Measurements from ENCODE around the gene MRPL38. TPM values are rescaled to one million over a fixed set of nuclear protein-coding genes. Genes with fewer than 3 reads are reported as not detected.
"Not testable (repeated sequence)": the region's sequence is repeated elsewhere in the genome, so short reads cannot be mapped to it uniquely, and the experiment has no call there.

Gene MRPL38
- total RNA-seq, 1 experiment from 2014 or later: 112 TPM

DNA sequence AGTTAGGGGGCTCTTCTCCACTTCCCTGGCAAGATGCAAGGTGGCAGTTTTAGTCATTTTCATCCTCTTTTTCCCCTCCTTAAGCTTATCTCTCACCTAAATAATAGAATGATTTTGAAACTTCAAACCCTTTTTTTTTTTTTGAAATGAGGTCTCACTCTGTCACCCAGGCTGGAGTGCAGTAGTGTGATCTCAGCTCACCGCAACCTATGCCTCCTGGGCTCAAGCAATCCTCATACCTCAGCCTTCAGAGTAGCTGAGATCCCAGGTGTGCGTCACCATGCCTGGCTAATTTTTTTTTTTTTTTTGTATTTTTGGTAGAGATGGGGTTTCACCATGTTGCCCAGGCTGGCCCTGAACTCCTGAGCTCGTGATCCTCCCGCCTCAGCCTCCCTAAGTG, 39.8 kb downstream of the MRPL38 start:
- H3K27me3 Mint-ChIP-seq (ENCODE audit: unreplicated experiment); DNase-seq; H3K4me3 Mint-ChIP-seq (ENCODE audit: low read depth, unreplicated experiment); BruUV-seq (replicated peaks); intact Hi-C loops (cut with micrococcal nuclease; ENCODE audit: unreplicated experiment); H3K9me3 Mint-ChIP-seq (ENCODE audit: low read depth, unreplicated experiment); H3K36me3 Mint-ChIP-seq (ENCODE audit: insufficient read depth, unreplicated experiment); H3K27ac Mint-ChIP-seq (ENCODE audit: unreplicated experiment); CTCF ChIA-PET: not testable (repeated sequence)
- peaks cover 12% of the 10 kb centered on the region for H3K4me1 Mint-ChIP-seq (ENCODE audit: low read depth, unreplicated experiment)

DNA sequence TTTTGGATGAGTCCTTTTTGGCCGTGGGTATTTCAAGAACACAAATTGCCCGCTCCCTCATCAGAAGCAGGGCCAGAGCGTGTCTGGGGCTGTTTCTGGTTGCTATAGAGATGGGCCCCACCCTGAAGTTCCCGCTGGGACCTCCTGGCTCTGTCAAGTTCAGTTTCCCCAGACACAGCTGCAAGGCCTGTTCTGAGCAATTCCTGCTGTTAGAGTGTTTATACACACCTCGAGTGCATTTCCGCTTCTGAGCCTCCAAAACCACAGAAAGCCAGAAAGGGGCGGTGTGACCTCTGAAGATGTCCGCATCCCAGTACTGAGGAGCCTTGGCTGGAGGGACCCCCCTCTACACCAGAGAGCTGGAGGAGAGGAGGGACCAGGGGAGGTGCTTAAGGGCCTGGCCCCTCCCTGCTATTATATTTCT, 40.2 kb downstream of the MRPL38 start:
- Mint-ChIP-seq H3K27ac (ENCODE audit: unreplicated experiment) (no peak overlapping the region), H3K4me1 (ENCODE audit: low read depth, unreplicated experiment) (peaks cover 8% of the 10 kb centered on the region), H3K4me3 (ENCODE audit: low read depth, unreplicated experiment) (no peak overlapping the region), H3K9me3 (ENCODE audit: low read depth, unreplicated experiment) (no peaks in the 10 kb centered on the region), H3K36me3 (ENCODE audit: insufficient read depth, unreplicated experiment) (peaks cover 4% of the 10 kb centered on the region), H3K27me3 (ENCODE audit: unreplicated experiment) (no peaks in the 10 kb centered on the region)
- CTCF ChIA-PET: no interaction called here
- TF ChIP-seq, protein P1, sequence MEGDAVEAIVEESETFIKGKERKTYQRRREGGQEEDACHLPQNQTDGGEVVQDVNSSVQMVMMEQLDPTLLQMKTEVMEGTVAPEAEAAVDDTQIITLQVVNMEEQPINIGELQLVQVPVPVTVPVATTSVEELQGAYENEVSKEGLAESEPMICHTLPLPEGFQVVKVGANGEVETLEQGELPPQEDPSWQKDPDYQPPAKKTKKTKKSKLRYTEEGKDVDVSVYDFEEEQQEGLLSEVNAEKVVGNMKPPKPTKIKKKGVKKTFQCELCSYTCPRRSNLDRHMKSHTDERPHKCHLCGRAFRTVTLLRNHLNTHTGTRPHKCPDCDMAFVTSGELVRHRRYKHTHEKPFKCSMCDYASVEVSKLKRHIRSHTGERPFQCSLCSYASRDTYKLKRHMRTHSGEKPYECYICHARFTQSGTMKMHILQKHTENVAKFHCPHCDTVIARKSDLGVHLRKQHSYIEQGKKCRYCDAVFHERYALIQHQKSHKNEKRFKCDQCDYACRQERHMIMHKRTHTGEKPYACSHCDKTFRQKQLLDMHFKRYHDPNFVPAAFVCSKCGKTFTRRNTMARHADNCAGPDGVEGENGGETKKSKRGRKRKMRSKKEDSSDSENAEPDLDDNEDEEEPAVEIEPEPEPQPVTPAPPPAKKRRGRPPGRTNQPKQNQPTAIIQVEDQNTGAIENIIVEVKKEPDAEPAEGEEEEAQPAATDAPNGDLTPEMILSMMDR (IDR thresholded peaks at IDR 0.05; ENCODE audit: unreplicated experiment): no peak
- intact Hi-C loops (cut with micrococcal nuclease; ENCODE audit: unreplicated experiment): no loop called here
- DNase-seq: no peak
- BruUV-seq (replicated peaks): no TSS peak

DNA sequence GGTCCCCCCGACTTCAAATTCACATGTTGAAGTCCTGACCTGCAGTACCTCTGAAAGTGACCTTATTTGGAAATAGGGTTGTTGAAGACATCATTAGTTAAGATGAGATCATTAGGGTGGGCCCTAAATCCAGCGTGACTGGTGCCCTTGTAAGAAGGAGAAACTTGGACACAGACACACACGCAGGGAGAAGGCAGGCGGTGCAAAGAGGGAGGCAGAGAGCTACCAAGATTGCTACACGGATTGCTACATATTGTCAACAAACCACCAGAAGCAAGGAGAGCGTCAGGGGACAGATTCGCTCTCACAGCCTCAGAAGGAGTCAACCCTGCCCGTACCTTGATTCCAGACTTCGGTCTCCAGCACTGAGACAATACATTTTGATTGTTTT, 42.8 kb downstream of the MRPL38 start:
- no TSS peak for BruUV-seq (replicated peaks)
- no peaks in the 10 kb centered on the region for H3K27me3 Mint-ChIP-seq (ENCODE audit: unreplicated experiment)
- H3K27ac Mint-ChIP-seq (ENCODE audit: unreplicated experiment): no peak overlapping the region
- intact Hi-C loops (cut with micrococcal nuclease; ENCODE audit: unreplicated experiment): no loop called here
- CTCF ChIA-PET: interaction anchor here (0.6 to 1.6 kb wide), 3 partner anchors 11 to 56 kb away, joined by 3 to 5 read pairs (median 5); no protein-coding TSS in a partner anchor
- no peak for DNase-seq
- TF ChIP-seq, protein P1 (IDR thresholded peaks at IDR 0.05; ENCODE audit: unreplicated experiment): no peak
- no peaks in the 10 kb centered on the region for H3K4me1 Mint-ChIP-seq (ENCODE audit: low read depth, unreplicated experiment)
- no peaks in the 10 kb centered on the region for H3K9me3 Mint-ChIP-seq (ENCODE audit: low read depth, unreplicated experiment)
- H3K36me3 Mint-ChIP-seq (ENCODE audit: insufficient read depth, unreplicated experiment): peaks cover 4% of the 10 kb centered on the region
- H3K4me3 Mint-ChIP-seq (ENCODE audit: low read depth, unreplicated experiment): no peak overlapping the region

DNA sequence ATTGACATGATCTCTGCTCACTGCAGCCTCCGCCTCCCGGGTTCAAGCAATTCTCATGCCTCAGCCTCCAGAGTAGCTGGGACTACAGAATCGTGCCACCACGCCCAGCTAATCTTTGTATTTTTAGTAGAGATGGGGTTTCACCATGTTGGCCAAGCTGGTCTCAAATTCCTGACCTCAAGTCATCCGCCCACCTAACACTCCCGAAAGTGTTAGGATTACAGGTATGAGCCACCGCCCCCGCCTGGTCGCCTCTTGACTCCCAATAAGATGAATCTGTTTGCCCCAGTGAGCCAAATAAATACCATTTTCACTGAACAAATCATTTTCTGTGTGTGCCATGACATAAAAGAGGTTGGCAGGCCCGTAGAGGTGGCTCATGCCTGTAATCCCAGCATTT, 45.3 kb downstream of the MRPL38 start:
- intact Hi-C loops (cut with micrococcal nuclease; ENCODE audit: unreplicated experiment); H3K4me1 Mint-ChIP-seq (ENCODE audit: low read depth, unreplicated experiment); H3K27ac Mint-ChIP-seq (ENCODE audit: unreplicated experiment); H3K4me3 Mint-ChIP-seq (ENCODE audit: low read depth, unreplicated experiment); H3K27me3 Mint-ChIP-seq (ENCODE audit: unreplicated experiment); H3K9me3 Mint-ChIP-seq (ENCODE audit: low read depth, unreplicated experiment); DNase-seq; H3K36me3 Mint-ChIP-seq (ENCODE audit: insufficient read depth, unreplicated experiment); BruUV-seq (replicated peaks); CTCF ChIA-PET: not testable (repeated sequence)

DNA sequence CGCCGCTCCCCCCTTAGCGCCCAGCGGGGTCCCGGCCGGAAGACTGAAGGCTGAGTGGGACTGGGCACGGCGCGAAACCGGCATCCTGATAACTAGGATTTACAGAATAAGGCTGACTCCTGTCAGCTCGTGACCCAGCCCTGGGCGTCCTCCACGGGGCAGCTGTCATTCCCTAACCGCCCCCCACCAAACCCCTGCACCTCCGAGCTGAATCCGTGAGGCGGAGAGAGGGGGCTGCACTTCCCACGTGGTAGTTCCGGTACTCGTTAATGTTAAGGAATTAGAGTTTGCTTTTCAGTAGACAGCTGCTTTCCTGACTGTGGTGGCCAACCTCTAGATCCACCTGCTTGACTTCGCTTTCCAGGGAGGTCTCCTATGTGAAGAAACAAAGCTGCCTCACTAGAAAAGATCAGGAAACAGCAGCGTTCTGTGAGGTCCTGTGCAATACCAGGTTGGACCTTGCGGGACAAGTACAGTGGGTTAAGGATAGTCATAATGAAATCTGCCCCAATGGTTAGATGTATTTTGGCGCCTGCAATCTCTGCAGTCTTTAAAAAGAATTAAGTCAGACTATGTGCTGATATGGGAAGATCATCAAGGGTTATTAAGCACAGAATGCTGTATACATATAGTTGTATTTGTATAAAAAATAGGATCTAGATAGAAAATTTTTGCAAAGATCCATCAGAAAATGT, 48.5 kb downstream of the MRPL38 start:
- intact Hi-C loops (cut with micrococcal nuclease; ENCODE audit: unreplicated experiment): no loop called here
- no peak overlapping the region for H3K4me3 Mint-ChIP-seq (ENCODE audit: low read depth, unreplicated experiment)
- DNase-seq: peak; percentile 25
- H3K36me3 Mint-ChIP-seq (ENCODE audit: insufficient read depth, unreplicated experiment): peaks cover 22% of the 10 kb centered on the region
- BruUV-seq (replicated peaks): no TSS peak
- TF ChIP-seq, protein P1 (IDR thresholded peaks at IDR 0.05; ENCODE audit: unreplicated experiment): no peak
- CTCF ChIA-PET: interaction anchor here (0.8 to 3.2 kb wide), 7 partner anchors 11 to 78 kb away, joined by 3 to 46 read pairs (median 5); partner anchors contain the start of genes MRPL38, TRIM47, TRIM65 and UNC13D
- H3K9me3 Mint-ChIP-seq (ENCODE audit: low read depth, unreplicated experiment): no peaks in the 10 kb centered on the region
- H3K27me3 Mint-ChIP-seq (ENCODE audit: unreplicated experiment): no peaks in the 10 kb centered on the region
- no peak overlapping the region for H3K27ac Mint-ChIP-seq (ENCODE audit: unreplicated experiment)
- H3K4me1 Mint-ChIP-seq (ENCODE audit: low read depth, unreplicated experiment): peaks cover 8% of the 10 kb centered on the region

All from Calu3 (cell line).